Colonic mucosa (tissue), 4 donors: ENCODE measurements around the gene RBP3. TPM values are rescaled to one million over a fixed set of nuclear protein-coding genes. Genes with fewer than 3 reads are reported as not detected.
A peak's percentile ranks its signal among the peaks of the same experiment; 100 is the strongest.

ENCODE experiments used
- DNase-seq: peaks from one replicate; pipeline ENCODE4 v3.0.0-alpha.2; 2020
- H3K27ac ChIP-seq: fragments of 200-600 bp; one replicate; pipeline ENCODE4 v1.8.0; 2021
- H3K27me3 ChIP-seq: fragments of 200-600 bp; one replicate; pipeline ENCODE4 v1.8.0; 2021
- H3K36me3 ChIP-seq: fragments of 200-600 bp; one replicate; pipeline ENCODE4 v1.8.0; 2021
- H3K4me1 ChIP-seq: fragments of 200-600 bp; one replicate; pipeline ENCODE4 v1.8.0; 2021; ENCODE audit warnings: mild to moderate bottlenecking
- H3K4me3 ChIP-seq: fragments of 200-600 bp; one replicate; pipeline ENCODE4 v1.8.0; 2021
- H3K9ac ChIP-seq, 2 donors: one replicate each; pipeline ENCODE4 v1.7.0; 2013; ENCODE audit warnings: control low read depth in 2 of 2, low read depth in 2 of 2, low read length in 2 of 2
- H3K9me3 ChIP-seq: fragments of 200-600 bp; one replicate; pipeline ENCODE4 v1.8.0; 2021
- CTCF ChIP-seq: fragments of 200-600 bp; IDR thresholded peaks from one replicate; pipeline ENCODE4 v1.8.0; 2022; ENCODE audit warnings: antibody characterized with exemption, mild to moderate bottlenecking
- intact Hi-C: fragments of 100-400 bp; cut with DNase I; formaldehyde crosslinking; loops from one replicate; pipeline ENCODE4 v1.14.1; 2022
- total RNA-seq, 2 donors: library from RNA; stranded (reverse); fragmentation: NEBNext Ultra II Directional in 1 of 2; extraction: Animal tissue kit (Norgen Biotek cat#: 25700) in 1 of 2; gene quantifications; one replicate each; pipeline ENCODE4 v1.2.1, GENCODE V29; 2021
- donor health status: healthy.
- donor health status: DM: no; HTN: no; CAD: no.
- donor health status: DM: no; HTN: no; CAD: no.

RBP3 gene
- total RNA-seq, 2 donors from 2014 or later = not detected

DNA sequence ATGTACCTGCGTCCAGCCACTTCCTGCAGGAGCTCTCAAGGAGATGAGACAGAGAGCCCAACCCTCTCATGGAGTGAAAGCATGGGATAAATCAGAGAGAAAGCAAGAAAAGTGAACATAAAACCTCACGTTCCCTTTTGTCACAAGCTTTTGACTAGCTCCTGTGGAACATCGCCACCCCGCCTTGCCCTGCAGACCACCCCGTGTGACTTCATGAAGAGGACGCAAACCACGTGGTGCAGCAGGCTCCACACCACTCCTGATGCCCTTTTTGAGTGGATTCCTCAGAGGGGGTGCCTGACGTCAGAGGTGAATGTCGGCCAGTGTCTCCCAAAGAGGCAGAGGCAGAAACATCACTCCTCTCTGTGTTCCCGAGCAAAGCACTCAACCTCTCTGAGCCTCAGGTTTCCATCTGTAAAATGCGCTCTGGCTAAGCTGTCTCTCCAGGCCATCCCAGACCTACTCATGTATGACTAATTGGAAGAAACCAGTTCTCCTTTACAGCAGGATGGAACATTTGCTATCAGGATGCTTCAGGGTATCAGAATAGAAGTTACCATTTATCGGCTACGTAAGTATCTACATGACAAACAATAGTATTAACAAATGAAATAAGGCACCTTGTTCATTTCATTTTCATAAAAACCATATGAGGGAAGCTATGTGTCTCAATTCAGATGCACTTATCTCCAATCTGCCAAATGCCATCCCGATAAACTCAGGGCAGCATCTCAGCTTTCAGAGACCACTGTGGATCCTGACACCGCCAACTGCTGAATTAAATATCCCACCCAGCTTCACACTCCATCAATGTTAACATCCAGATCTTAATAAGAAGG is 30.7 kb downstream of the RBP3 start:
- no peaks in the 10 kb centered on the region for H3K36me3 ChIP-seq
- no peak overlapping the region for H3K27ac ChIP-seq
- no peaks in the 10 kb centered on the region for H3K27me3 ChIP-seq
- intact Hi-C loops = no loop called here
- no peaks in the 10 kb centered on the region for H3K9me3 ChIP-seq
- H3K4me3 ChIP-seq = no peak overlapping the region
- TF ChIP-seq CTCF = no peak
- no peak overlapping the region for H3K9ac ChIP-seq
- H3K4me1 ChIP-seq = peaks cover 7% of the 10 kb centered on the region
- DNase-seq = peak; percentile 16

- H3K4me3 ChIP-seq = no peak overlapping the region
These were observed 31.3 kb downstream of the RBP3 start for GRCh38 chr10:47379445-47379785.

DNA sequence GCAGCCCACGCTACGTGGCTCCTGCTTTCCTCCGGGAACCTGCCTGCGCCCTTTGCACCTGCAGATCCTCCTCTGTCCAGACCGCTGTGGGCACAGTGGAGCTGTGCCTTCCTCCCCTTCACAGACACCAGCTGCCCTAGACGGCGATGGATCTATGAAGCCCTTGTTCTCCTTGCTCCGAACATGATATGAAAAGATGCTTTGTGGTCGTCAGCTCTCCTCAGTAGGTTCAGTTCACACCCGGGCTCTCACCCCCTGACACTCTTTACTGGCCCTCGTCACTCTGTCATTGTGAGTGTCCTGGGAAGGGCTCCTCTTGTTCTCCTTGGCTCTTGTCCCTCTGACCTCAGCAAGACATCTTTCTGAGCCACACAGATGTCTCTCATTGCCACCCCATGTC is 31.7 kb downstream of the RBP3 start:
- TF ChIP-seq CTCF = no peak
- Histone ChIP-seq H3K27me3 (no peaks in the 10 kb centered on the region), H3K9me3 (no peaks in the 10 kb centered on the region), H3K36me3 (no peaks in the 10 kb centered on the region), H3K4me1 (peaks cover 7% of the 10 kb centered on the region), H3K4me3 (no peak overlapping the region), H3K27ac (no peak overlapping the region), H3K9ac (no peak overlapping the region)
- intact Hi-C loops = no loop called here
- peak; percentile 14 for DNase-seq

More at GRCh38 chr10:47379445-47379785, 31.3 kb downstream of the RBP3 start:
- Histone ChIP-seq H3K27ac (no peak overlapping the region), H3K27me3 (no peaks in the 10 kb centered on the region), H3K4me1 (peaks cover 7% of the 10 kb centered on the region), H3K9me3 (no peaks in the 10 kb centered on the region), H3K9ac (no peak overlapping the region), H3K36me3 (no peaks in the 10 kb centered on the region)
- no peak for DNase-seq
- intact Hi-C loops = no loop called here
- TF ChIP-seq CTCF = no peak

GRCh38 chr10:47380341-47381102 is 32.4 kb downstream of the RBP3 start:
- no peak overlapping the region for H3K9ac ChIP-seq
- H3K4me1 ChIP-seq = peaks cover 7% of the 10 kb centered on the region
- no peak overlapping the region for H3K4me3 ChIP-seq
- H3K36me3 ChIP-seq = no peaks in the 10 kb centered on the region
- TF ChIP-seq CTCF = no peak
- intact Hi-C loops = no loop called here
- H3K27me3 ChIP-seq = no peaks in the 10 kb centered on the region
- DNase-seq = peak; percentile 54
- no peaks in the 10 kb centered on the region for H3K9me3 ChIP-seq
- no peak overlapping the region for H3K27ac ChIP-seq

GRCh38 chr10:47381103-47381395 is 32.9 kb downstream of the RBP3 start:
- Histone ChIP-seq H3K9me3 (no peaks in the 10 kb centered on the region), H3K4me3 (no peak overlapping the region), H3K36me3 (no peaks in the 10 kb centered on the region), H3K4me1 (peaks cover 7% of the 10 kb centered on the region), H3K27me3 (no peaks in the 10 kb centered on the region), H3K27ac (no peak overlapping the region), H3K9ac (no peak overlapping the region)
- intact Hi-C loops = no loop called here
- TF ChIP-seq CTCF = no peak
- DNase-seq = no peak
